Left colon (tissue), 2 donors: ENCODE results near the gene ANKRD33. TPM values are rescaled to one million over a fixed set of nuclear protein-coding genes. Genes with fewer than 3 reads are reported as not detected.
A peak's percentile ranks its signal among the peaks of the same experiment; 100 is the strongest.

Source experiments
- ATAC-seq: fragments of 200-7000 bp; cut with Tn5 transposase; one replicate; pipeline ENCODE4 v1.9.1; 2020; ENCODE audit warnings: mild to moderate bottlenecking, moderate library complexity
- DNase-seq, 2 donors: peaks; one replicate each; pipeline ENCODE4 v3.0.0-alpha.2; 2020
- intact Hi-C, 2 donors: fragments of 100-400 bp; cut with DNase I in 1 of 2; cut with micrococcal nuclease in 1 of 2; formaldehyde crosslinking; loops; one replicate each; pipeline versions ENCODE4 v1.11.2 to v1.14.0; 2022; cut with DNase I, micrococcal nuclease
- long read RNA-seq: library from polyadenylated mRNA; unstranded; transcript quantifications from one replicate; pipeline ENCODE4 v2.0.0, GENCODE V29; 2021
- total RNA-seq, 2 donors: library from RNA; stranded (reverse); fragmentation: NEBNext Ultra II Directional; extraction: Animal tissue kit (Norgen Biotek cat#: 25700); gene quantifications; one replicate each; pipeline ENCODE4 v1.2.1, GENCODE V29; 2021
- donor health status: DM: no; HTN: no; CAD: no.
- donor health status: DM: yes; HTN: yes; CAD: no.

ANKRD33 gene
- not detected for total RNA-seq
- long read RNA-seq = 0 reads

- peak in 1 of 2 donors; percentile 69 for DNase-seq
- intact Hi-C loops = no loop called here
- ATAC-seq = peak; percentile 69
Observed at GRCh38 chr12:51887476-51888315, at the start of gene ANKRD33. Gene ANKRD33, plus strand, starts transcription at chr12:51888103. Its CDS starts 84 bp downstream, at chr12:51888187.

GRCh38 chr12:51838762-51839161 lies 49.1 kb upstream of the ANKRD33 start:
- intact Hi-C loops = no loop called here
- DNase-seq (no peak), ATAC-seq (no peak)

GRCh38 chr12:51839310-51839947 lies 48.5 kb upstream of the ANKRD33 start:
- DNase-seq (no peak), ATAC-seq (no peak)
- intact Hi-C loops = no loop called here

- intact Hi-C loops = no loop called here
- DNase-seq (no peak), ATAC-seq (no peak)
Observed at GRCh38 chr12:51840966-51841365, 46.9 kb upstream of the ANKRD33 start.

- DNase-seq (no peak), ATAC-seq (no peak)
- intact Hi-C loops = no loop called here
Observed at GRCh38 chr12:51841727-51842126, 46.2 kb upstream of the ANKRD33 start.

- ATAC-seq (no peak), DNase-seq (no peak)
- intact Hi-C loops = no loop called here
Observed at GRCh38 chr12:51844854-51845253, 43.0 kb upstream of the ANKRD33 start.

- ATAC-seq = no peak
- intact Hi-C loops = no loop called here
- DNase-seq = no peak
Observed at GRCh38 chr12:51845482-51845881, 42.4 kb upstream of the ANKRD33 start.

- ATAC-seq = peak; percentile 15
Observed at GRCh38 chr12:51846271-51846691, 41.6 kb upstream of the ANKRD33 start.

GRCh38 chr12:51846911-51847642 lies 40.8 kb upstream of the ANKRD33 start:
- DNase-seq = peak in 1 of 2 donors; percentile 60
- intact Hi-C loops = no loop called here
- peak; percentile 56 for ATAC-seq

More at GRCh38 chr12:51846271-51846691, 41.6 kb upstream of the ANKRD33 start:
- DNase-seq = no peak
- intact Hi-C loops = no loop called here

GRCh38 chr12:51847643-51848325 lies 40.1 kb upstream of the ANKRD33 start:
- ATAC-seq = peak; percentile 37
- no peak for DNase-seq
- intact Hi-C loops = no loop called here

GRCh38 chr12:51848326-51848727 lies 39.6 kb upstream of the ANKRD33 start, which contains the start of gene FIGNL2:
Gene FIGNL2, minus strand, starts transcription at chr12:51848718. Its CDS starts 26,305 bp downstream, at chr12:51822413.
- no peak for ATAC-seq
- intact Hi-C loops = no loop called here
- DNase-seq = no peak

GRCh38 chr12:51848841-51849735 lies 38.8 kb upstream of the ANKRD33 start:
- DNase-seq (no peak), ATAC-seq (peak; percentile 44)
- intact Hi-C loops = no loop called here

- ATAC-seq (no peak), DNase-seq (no peak)
- intact Hi-C loops = no loop called here
Observed at GRCh38 chr12:51850081-51850964, 37.6 kb upstream of the ANKRD33 start.

- DNase-seq (no peak), ATAC-seq (no peak)
- intact Hi-C loops = no loop called here
Observed at GRCh38 chr12:51850965-51851299, 37.0 kb upstream of the ANKRD33 start.

- no peak for DNase-seq
- intact Hi-C loops = no loop called here
- no peak for ATAC-seq
Observed at GRCh38 chr12:51851413-51852124, 36.3 kb upstream of the ANKRD33 start.

- intact Hi-C loops = no loop called here
- no peak for DNase-seq
- ATAC-seq = no peak
Observed at GRCh38 chr12:51852404-51853137, 35.3 kb upstream of the ANKRD33 start.
